Glutamatergic neuron (in vitro differentiated cells): Measurements from ENCODE around the gene PPP1R7. TPM values are rescaled to one million over a fixed set of nuclear protein-coding genes. Genes with fewer than 3 reads are reported as not detected.

ENCODE experiments used
- DNase-seq: peaks from one replicate; pipeline ENCODE4 v3.0.0; 2022
- H3K27ac Mint-ChIP-seq: one replicate; pipeline ENCODE4 v1.8.0; 2020; ENCODE audit warnings: mild to moderate bottlenecking, mixed read lengths, inconsistent platforms; ENCODE audit not compliant: unreplicated experiment
- H3K27me3 Mint-ChIP-seq: one replicate; pipeline ENCODE4 v1.8.0; 2020; ENCODE audit warnings: mild to moderate bottlenecking, moderate library complexity, mixed read lengths, inconsistent platforms; ENCODE audit not compliant: unreplicated experiment
- H3K36me3 Mint-ChIP-seq: one replicate; pipeline ENCODE4 v1.8.0; 2020; ENCODE audit warnings: mild to moderate bottlenecking, mixed read lengths, inconsistent platforms; ENCODE audit not compliant: unreplicated experiment
- H3K4me1 Mint-ChIP-seq: one replicate; pipeline ENCODE4 v1.8.0; 2020; ENCODE audit warnings: mild to moderate bottlenecking, low read depth, mixed read lengths, inconsistent platforms; ENCODE audit not compliant: unreplicated experiment
- H3K4me3 Mint-ChIP-seq: one replicate; pipeline ENCODE4 v1.8.0; 2020; ENCODE audit warnings: mild to moderate bottlenecking, mixed read lengths, inconsistent platforms; ENCODE audit not compliant: unreplicated experiment
- H3K9me3 Mint-ChIP-seq: one replicate; pipeline ENCODE4 v1.8.0; 2020; ENCODE audit warnings: mild to moderate bottlenecking, moderate library complexity, mixed read lengths, inconsistent platforms; ENCODE audit not compliant: unreplicated experiment
- total RNA-seq: library from RNA; stranded (reverse); fragmentation: NEBNext Ultra II Directional; extraction: Animal tissue kit (Norgen Biotek cat#: 25700); gene quantifications from one replicate; pipeline ENCODE4 v1.2.1, GENCODE V29; 2021; ENCODE audit not compliant: unreplicated experiment
- TF ChIP-seq, protein P1 (sequence below): fragments of 200-600 bp; sonication (generic); IDR thresholded peaks from one replicate; pipeline ENCODE4 v1.5.0; 2021; ENCODE audit not compliant: partially characterized antibody, unreplicated experiment

The PPP1R7 gene
- total RNA-seq, 1 donor from 2014 or later, result 53.9 TPM

DNA sequence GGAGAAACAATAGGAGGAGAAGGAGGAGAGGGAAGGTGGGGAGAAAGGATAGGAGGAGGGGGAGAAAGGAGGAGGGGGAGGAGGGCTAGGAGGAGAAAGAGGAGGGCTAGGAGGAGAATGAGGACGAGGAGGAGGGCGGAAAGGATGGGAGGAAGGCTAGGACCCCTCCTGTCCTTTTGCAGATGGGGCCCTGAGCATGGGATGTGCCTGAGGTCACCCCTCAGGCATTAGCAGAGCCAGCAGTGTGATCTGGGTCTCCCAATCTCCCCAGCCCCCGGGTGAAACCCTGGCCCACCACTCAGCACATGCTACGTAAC, 37.6 kb downstream of the PPP1R7 start:
- H3K27ac Mint-ChIP-seq, result no peak overlapping the region
- peaks cover 3% of the 10 kb centered on the region for H3K9me3 Mint-ChIP-seq
- H3K4me3 Mint-ChIP-seq, result no peak overlapping the region
- no peak for DNase-seq
- no peaks in the 10 kb centered on the region for H3K27me3 Mint-ChIP-seq
- H3K4me1 Mint-ChIP-seq, result no peaks in the 10 kb centered on the region
- TF ChIP-seq, protein P1, sequence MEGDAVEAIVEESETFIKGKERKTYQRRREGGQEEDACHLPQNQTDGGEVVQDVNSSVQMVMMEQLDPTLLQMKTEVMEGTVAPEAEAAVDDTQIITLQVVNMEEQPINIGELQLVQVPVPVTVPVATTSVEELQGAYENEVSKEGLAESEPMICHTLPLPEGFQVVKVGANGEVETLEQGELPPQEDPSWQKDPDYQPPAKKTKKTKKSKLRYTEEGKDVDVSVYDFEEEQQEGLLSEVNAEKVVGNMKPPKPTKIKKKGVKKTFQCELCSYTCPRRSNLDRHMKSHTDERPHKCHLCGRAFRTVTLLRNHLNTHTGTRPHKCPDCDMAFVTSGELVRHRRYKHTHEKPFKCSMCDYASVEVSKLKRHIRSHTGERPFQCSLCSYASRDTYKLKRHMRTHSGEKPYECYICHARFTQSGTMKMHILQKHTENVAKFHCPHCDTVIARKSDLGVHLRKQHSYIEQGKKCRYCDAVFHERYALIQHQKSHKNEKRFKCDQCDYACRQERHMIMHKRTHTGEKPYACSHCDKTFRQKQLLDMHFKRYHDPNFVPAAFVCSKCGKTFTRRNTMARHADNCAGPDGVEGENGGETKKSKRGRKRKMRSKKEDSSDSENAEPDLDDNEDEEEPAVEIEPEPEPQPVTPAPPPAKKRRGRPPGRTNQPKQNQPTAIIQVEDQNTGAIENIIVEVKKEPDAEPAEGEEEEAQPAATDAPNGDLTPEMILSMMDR, result no peak
- no peaks in the 10 kb centered on the region for H3K36me3 Mint-ChIP-seq

DNA sequence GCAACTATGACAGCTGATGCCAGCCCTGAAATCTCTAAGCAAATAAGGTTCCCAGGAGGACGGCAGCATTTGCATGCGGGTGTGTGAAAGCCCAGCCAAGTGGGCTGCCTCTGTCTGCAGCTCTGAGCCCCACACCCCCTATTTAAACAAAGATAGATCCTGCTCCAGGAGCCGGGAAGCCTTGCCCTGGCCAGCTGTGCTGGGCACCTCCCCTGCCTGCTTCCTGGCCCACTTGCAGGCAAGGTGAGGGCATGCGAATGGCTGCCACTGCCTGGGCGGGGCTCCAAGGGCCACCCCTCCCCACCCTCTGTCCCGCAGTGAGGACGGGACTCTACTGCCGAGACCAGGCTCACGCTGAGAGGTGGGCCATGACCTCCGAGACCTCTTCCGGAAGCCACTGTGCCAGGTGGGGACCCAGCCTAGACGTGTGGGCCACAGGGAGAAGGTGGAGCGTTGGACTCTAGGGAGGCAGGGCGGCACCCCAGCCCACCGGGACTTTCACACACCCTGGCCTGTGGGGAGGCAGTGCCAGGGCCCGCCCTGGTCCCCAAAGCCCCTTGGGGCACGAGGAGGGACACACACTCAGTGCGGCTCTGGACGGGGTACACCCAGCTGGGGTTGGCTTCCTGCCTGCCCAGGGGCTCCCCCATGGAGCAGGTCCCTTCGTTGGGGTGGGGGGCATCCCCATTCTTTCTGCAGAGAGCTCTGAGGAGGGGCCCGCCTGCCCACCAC, 38.3 kb downstream of the PPP1R7 start, which contains the start of gene ANO7:
Gene ANO7 (plus strand): TSS at position 317 of the 732 bp plus-strand sequence. CDS start 1,387 bp downstream, outside the sequence.
- no peak for DNase-seq
- Mint-ChIP-seq H3K36me3 (no peaks in the 10 kb centered on the region), H3K27ac (no peak within 1 kb of the TSS), H3K27me3 (no peaks in the 10 kb centered on the region), H3K4me3 (no peak within 1 kb of the TSS), H3K4me1 (no peaks in the 10 kb centered on the region), H3K9me3 (peaks cover 3% of the 10 kb centered on the region)
- TF ChIP-seq, protein P1, result no peak

DNA sequence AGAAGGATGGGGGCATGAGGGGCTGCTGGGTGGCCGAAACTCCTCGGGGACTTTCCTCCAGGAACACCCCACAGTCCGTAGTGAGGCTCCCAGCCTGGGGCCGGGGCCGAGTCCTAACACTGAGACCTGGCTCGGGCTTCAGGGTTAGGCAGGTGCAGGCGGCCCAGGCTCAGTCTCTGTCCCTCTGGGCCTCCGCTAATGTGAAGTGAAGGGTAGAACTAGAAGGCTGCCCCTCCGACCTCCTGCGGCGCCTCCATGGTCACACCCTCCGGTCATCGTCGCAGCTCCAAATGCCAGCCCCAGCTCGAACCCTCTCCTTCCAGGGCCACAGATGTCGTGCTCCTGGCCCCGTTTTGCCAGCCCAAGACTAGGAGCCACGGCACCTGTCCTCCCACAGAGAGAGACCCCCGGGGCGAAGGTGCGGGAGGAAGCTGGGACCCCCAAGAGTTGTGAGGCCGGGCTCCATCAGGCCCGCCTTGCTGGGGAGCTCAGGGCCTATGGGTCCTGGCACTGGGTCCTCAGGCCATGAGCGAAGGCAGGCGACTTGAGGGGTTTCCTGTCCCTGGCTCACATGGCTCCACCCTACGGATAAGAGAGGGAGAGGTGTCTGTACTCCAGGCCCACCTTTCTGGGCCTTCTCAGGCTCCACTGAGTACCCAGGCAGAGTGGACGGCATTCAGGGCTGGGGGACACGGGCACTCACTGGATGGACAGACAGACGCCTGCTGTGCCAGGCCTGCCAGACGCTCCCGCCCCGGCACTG, 39.0 kb downstream of the PPP1R7 start:
- TF ChIP-seq, protein P1, result no peak
- H3K27ac Mint-ChIP-seq, result no peak overlapping the region
- H3K9me3 Mint-ChIP-seq, result peaks cover 3% of the 10 kb centered on the region
- no peak for DNase-seq
- H3K27me3 Mint-ChIP-seq, result no peaks in the 10 kb centered on the region
- H3K36me3 Mint-ChIP-seq, result no peaks in the 10 kb centered on the region
- H3K4me1 Mint-ChIP-seq, result no peaks in the 10 kb centered on the region
- H3K4me3 Mint-ChIP-seq, result no peak overlapping the region

DNA sequence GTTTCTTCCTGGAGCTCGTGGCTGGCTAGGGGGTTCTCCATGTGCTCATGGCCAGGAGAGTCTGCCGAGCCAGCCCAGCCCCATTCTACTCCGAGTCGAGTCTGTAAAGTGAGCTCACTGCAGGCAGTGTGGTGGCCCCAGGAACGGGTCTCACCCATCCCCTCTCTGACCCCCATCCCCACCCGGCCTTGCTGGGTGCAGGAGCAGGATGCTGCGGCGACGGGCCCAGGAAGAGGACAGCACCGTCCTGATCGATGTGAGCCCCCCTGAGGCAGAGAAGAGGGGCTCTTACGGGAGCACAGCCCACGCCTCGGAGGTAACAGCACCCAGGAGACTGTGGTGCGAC, 39.6 kb downstream of the PPP1R7 start:
- H3K9me3 Mint-ChIP-seq, result peaks cover 3% of the 10 kb centered on the region
- no peaks in the 10 kb centered on the region for H3K4me1 Mint-ChIP-seq
- H3K27me3 Mint-ChIP-seq, result no peaks in the 10 kb centered on the region
- no peak for DNase-seq
- H3K4me3 Mint-ChIP-seq, result no peak overlapping the region
- no peaks in the 10 kb centered on the region for H3K36me3 Mint-ChIP-seq
- no peak overlapping the region for H3K27ac Mint-ChIP-seq
- TF ChIP-seq, protein P1, result no peak
